GM12873 (cell line): Measurements from ENCODE around the gene MRPL55.

Experiments used
- TF ChIP-seq, protein P1 (sequence below): IDR thresholded peaks from 2 replicates; pipeline ENCODE4 v1.5.1; 2012; ENCODE audit warnings: low read depth, mild to moderate bottlenecking, moderate library complexity, low read length, control low read depth; ENCODE audit not compliant: insufficient read depth; ENCODE audit errors: missing control alignments

Gene MRPL55

GRCh38 chr1:228109073-228109961, at the start of gene MRPL55:
Gene MRPL55, minus strand, starts transcription at chr1:228109299. Its CDS starts 1,039 bp downstream, at chr1:228108260.
- TF ChIP-seq, protein P1, sequence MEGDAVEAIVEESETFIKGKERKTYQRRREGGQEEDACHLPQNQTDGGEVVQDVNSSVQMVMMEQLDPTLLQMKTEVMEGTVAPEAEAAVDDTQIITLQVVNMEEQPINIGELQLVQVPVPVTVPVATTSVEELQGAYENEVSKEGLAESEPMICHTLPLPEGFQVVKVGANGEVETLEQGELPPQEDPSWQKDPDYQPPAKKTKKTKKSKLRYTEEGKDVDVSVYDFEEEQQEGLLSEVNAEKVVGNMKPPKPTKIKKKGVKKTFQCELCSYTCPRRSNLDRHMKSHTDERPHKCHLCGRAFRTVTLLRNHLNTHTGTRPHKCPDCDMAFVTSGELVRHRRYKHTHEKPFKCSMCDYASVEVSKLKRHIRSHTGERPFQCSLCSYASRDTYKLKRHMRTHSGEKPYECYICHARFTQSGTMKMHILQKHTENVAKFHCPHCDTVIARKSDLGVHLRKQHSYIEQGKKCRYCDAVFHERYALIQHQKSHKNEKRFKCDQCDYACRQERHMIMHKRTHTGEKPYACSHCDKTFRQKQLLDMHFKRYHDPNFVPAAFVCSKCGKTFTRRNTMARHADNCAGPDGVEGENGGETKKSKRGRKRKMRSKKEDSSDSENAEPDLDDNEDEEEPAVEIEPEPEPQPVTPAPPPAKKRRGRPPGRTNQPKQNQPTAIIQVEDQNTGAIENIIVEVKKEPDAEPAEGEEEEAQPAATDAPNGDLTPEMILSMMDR, result no peak

- TF ChIP-seq, protein P1, result no peak
Measured at GRCh38 chr1:228158151-228159007, 49.3 kb upstream of the MRPL55 start.

DNA sequence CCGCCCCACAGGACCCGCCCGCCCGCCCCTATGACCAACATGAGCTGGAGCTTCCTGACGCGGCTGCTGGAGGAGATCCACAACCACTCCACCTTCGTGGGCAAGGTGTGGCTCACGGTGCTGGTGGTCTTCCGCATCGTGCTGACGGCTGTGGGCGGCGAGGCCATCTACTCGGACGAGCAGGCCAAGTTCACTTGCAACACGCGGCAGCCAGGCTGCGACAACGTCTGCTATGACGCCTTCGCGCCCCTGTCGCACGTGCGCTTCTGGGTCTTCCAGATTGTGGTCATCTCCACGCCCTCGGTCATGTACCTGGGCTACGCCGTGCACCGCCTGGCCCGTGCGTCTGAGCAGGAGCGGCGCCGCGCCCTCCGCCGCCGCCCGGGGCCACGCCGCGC, 48.6 kb upstream of the MRPL55 start:
- TF ChIP-seq, protein P1, result no peak

DNA sequence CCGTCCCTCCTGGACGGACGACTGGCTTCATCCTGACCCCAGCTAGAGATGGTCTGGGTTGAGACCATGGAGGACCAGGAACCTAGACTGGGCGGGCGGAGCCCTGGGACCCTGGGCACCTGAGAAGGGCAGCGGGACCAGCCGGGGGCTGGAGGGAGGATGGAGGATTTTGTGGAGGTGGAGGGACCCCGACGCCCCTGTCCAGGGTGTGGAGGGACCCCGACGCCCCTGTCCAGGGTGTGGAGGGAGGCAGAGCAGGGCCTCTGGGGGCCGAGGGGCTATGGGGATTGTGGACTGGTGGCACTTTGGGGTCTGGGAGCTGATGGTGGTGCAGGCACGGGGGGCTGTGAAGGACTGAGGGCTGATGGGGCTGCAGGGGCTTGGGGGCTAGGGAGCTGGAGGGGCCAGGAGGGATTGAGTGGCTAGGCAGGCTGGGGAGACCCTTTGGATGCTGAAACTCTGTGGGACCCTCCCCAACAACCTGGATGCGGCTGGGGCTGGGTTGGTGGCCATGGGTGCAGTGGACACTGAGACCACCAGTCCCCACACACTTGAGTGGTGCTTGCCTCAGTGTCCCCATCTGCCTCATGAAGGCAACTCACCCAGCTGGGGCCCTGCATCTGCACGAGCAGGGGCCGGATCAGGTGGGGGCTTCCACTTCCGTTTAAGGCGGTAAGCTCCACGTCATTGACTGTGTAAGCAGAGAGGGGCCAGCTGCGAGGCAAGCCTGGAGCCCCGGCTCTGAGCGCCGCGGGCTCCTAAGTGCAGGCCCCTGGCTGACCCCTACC, 48.0 kb upstream of the MRPL55 start:
- TF ChIP-seq, protein P1, result no peak

GRCh38 chr1:228156515-228156881, 47.4 kb upstream of the MRPL55 start:
- TF ChIP-seq, protein P1, result no peak

DNA sequence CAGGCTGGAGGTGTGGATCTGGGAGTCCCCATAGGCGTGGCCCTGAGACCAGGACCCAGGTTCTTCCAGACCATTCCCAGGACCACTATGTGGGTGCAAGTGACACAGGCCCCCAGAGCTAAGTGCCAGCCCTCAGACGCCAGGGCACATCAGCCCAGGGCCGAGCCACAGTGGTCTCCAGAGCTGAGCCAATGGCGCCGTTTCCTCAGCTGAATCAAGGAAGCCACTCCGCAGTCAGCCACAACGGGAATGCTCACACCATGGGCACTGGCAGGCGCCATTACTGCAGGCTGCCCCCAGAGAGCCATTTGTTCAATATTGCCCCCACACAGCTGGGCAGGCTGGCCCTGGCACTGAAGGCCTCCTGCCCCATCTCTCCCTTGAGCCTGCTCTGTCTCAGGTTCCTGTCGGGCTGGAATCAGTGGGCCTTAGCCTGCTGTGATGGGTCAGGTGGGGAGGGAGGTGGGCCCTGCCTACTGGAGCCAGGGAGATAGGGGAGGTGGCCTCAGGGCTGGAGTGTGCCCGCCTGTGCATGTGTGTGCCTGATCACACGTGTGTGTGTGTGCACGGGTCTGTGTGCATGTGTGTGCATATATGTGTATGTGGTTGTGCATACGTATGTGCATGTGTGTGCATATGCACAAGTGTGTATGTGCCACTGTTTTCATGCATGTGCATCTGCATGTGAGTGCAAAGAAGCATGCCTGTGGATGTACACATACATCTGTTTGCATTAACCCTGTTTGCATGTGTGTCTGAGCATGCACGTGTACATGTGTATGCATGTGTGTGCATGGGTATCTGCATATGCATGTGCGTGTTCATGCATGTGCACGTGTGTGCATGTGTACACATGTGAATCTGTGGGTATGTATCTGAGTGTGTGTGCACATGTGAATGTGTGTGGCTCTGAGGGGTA, 46.8 kb upstream of the MRPL55 start:
- TF ChIP-seq, protein P1, result no peak
